Activated naive CD8-positive, alpha-beta T cell (primary cell): ENCODE measurements around the gene FRMPD4.

Source experiments
- H3K27ac Mint-ChIP-seq: one replicate; pipeline ENCODE4 v1.8.0; 2021; ENCODE audit warnings: mixed read lengths
- H3K27me3 Mint-ChIP-seq: one replicate; pipeline ENCODE4 v1.8.0; 2021; ENCODE audit warnings: mixed read lengths
- H3K36me3 Mint-ChIP-seq: one replicate; pipeline ENCODE4 v1.8.0; 2021; ENCODE audit warnings: mixed read lengths
- H3K4me1 Mint-ChIP-seq: one replicate; pipeline ENCODE4 v1.8.0; 2021; ENCODE audit warnings: low read depth, mixed read lengths
- H3K4me3 Mint-ChIP-seq: one replicate; pipeline ENCODE4 v1.8.0; 2021; ENCODE audit warnings: mild to moderate bottlenecking, mixed read lengths
- H3K9me3 Mint-ChIP-seq: one replicate; pipeline ENCODE4 v1.8.0; 2021; ENCODE audit warnings: low read depth, mixed read lengths

Gene FRMPD4

GRCh38 chrX:12401252-12401651 lies 263.0 kb downstream of the FRMPD4 start:
- no peak overlapping the region for H3K27ac Mint-ChIP-seq
- H3K27me3 Mint-ChIP-seq, result no peaks in the 10 kb centered on the region
- no peaks in the 10 kb centered on the region for H3K9me3 Mint-ChIP-seq
- H3K36me3 Mint-ChIP-seq, result no peaks in the 10 kb centered on the region
- no peaks in the 10 kb centered on the region for H3K4me1 Mint-ChIP-seq
- no peak overlapping the region for H3K4me3 Mint-ChIP-seq

DNA sequence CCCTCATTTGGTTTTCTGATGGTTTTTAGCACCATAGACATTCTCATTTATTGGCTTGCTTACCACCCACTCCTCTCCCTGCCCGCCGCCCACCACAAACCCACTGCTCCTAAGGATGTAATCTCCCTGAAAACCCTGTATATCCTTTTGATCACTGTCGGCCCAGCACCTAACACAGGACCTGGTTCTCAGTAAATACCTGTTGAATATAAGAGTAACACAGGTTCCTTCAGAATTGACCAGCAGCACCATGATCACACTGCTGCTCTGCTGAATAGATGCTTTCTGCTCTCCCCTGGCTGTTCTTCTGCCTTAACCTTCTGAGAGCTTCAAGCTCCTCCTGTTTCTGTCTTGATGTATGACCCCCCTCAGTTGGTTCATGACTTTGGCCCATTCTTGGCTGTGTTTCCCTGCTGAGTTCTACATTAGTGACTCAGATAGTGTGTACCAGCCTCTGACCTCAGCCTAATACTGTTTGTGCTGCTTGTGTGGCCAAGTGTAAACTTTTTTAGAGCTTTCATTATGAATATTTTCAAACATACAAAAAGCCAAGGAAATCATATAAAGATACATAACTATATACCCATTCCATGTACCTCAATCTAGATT lies 265.3 kb downstream of the FRMPD4 start:
- Mint-ChIP-seq H3K36me3 (no peaks in the 10 kb centered on the region), H3K4me3 (no peak overlapping the region), H3K9me3 (no peaks in the 10 kb centered on the region), H3K4me1 (no peaks in the 10 kb centered on the region), H3K27me3 (no peaks in the 10 kb centered on the region), H3K27ac (no peak overlapping the region)

GRCh38 chrX:12405306-12405705 lies 267.0 kb downstream of the FRMPD4 start:
- Mint-ChIP-seq H3K9me3 (no peaks in the 10 kb centered on the region), H3K4me3 (no peak overlapping the region), H3K36me3 (no peaks in the 10 kb centered on the region), H3K27me3 (no peaks in the 10 kb centered on the region), H3K4me1 (no peaks in the 10 kb centered on the region), H3K27ac (no peak overlapping the region)

DNA sequence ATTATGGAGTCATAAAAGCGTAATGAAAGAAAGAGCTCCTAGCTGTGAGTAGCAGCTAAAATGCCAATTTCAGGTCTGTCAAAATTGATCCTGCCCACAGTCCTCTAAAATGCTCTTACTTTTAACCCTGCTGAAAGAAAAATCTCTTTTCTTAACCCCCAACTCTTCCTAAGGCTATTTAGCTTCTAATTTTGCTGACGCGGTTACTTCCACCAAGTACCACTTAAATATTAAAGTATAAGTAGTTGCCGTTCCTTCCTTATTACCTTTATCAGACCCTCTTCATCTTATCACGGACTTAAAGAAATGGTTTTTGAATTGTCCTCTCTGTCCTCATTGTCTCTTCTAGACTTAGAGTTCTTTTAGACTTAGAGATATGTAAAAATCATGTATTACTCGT lies 272.2 kb downstream of the FRMPD4 start:
- Mint-ChIP-seq H3K27ac (no peak overlapping the region), H3K4me3 (no peak overlapping the region), H3K36me3 (no peaks in the 10 kb centered on the region), H3K4me1 (no peaks in the 10 kb centered on the region), H3K9me3 (no peaks in the 10 kb centered on the region), H3K27me3 (no peaks in the 10 kb centered on the region)

DNA sequence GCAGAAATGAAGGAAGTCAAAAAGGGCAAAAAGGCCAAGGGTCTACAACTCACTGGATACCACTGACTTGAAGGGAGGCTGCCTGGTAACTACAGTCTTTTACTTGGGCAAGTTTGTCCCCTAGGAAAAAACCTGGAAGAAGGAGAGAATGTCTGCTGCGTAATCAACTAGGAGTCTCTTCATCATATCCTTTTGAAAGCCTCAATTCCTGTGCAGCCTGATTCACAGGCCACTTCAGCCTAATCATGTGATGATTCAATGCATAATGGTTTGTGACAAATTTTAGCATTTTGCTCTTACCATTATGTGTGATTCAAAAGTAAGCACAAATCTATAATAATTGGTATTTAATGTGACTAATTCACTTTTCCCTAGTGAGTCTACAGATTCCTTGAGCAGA lies 273.6 kb downstream of the FRMPD4 start:
- Mint-ChIP-seq H3K27me3 (no peaks in the 10 kb centered on the region), H3K4me1 (no peaks in the 10 kb centered on the region), H3K9me3 (no peaks in the 10 kb centered on the region), H3K36me3 (no peaks in the 10 kb centered on the region), H3K27ac (no peak overlapping the region), H3K4me3 (no peak overlapping the region)

- no peaks in the 10 kb centered on the region for H3K9me3 Mint-ChIP-seq
- H3K27ac Mint-ChIP-seq, result no peak overlapping the region
- no peaks in the 10 kb centered on the region for H3K27me3 Mint-ChIP-seq
- H3K4me3 Mint-ChIP-seq, result no peak overlapping the region
- H3K4me1 Mint-ChIP-seq, result no peaks in the 10 kb centered on the region
- H3K36me3 Mint-ChIP-seq, result no peaks in the 10 kb centered on the region
Observed at GRCh38 chrX:12412561-12412960, 274.3 kb downstream of the FRMPD4 start.

GRCh38 chrX:12419591-12419990 lies 281.3 kb downstream of the FRMPD4 start:
- H3K9me3 Mint-ChIP-seq, result no peaks in the 10 kb centered on the region
- H3K36me3 Mint-ChIP-seq, result no peaks in the 10 kb centered on the region
- H3K27me3 Mint-ChIP-seq, result no peaks in the 10 kb centered on the region
- no peak overlapping the region for H3K4me3 Mint-ChIP-seq
- H3K27ac Mint-ChIP-seq, result no peak overlapping the region
- no peaks in the 10 kb centered on the region for H3K4me1 Mint-ChIP-seq

- Mint-ChIP-seq H3K27ac (no peak overlapping the region), H3K36me3 (no peaks in the 10 kb centered on the region), H3K9me3 (no peaks in the 10 kb centered on the region), H3K4me1 (no peaks in the 10 kb centered on the region), H3K4me3 (no peak overlapping the region), H3K27me3 (no peaks in the 10 kb centered on the region)
Observed at GRCh38 chrX:12421918-12422317, 283.6 kb downstream of the FRMPD4 start.

DNA sequence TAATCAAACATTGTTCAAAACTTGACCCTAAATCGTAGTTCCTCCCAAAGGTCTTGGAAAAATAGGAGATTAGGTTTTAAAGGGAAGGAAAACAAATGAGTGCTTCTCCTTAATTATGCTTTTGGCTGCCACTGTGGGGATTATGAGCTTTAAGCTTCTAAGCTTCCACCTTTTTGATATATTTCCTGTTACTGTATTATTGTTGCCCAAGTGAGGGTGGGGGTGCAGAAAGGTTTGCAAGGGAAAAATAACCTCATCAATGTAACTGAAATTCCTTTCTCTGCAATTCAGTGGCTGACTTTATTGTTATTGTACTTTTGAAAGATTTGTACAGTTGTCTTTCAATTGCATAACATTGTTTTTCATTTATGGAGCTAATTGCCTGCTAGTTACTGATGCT lies 285.1 kb downstream of the FRMPD4 start:
- H3K36me3 Mint-ChIP-seq, result no peaks in the 10 kb centered on the region
- H3K27ac Mint-ChIP-seq, result no peak overlapping the region
- no peaks in the 10 kb centered on the region for H3K9me3 Mint-ChIP-seq
- H3K27me3 Mint-ChIP-seq, result no peaks in the 10 kb centered on the region
- H3K4me3 Mint-ChIP-seq, result no peak overlapping the region
- no peaks in the 10 kb centered on the region for H3K4me1 Mint-ChIP-seq

DNA sequence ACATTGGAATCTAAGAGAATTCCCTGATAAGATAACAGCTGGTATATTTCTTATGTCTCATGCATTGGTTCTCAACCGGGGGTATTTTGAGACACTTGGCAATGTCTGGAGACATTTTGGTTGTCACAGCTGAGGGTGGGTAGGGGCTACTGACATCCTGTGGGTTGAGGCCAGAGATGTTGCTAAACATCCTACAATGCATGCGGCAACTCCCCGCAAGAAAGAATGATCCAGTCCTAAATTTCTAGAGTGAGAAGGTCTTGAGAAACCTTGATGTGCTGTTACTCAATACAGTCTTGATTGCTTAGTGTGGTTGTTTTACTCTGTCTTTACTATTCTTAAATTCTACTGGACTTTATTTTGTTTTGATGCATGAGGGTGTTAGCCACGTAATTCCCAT lies 287.2 kb downstream of the FRMPD4 start:
- Mint-ChIP-seq H3K27me3 (no peaks in the 10 kb centered on the region), H3K9me3 (no peaks in the 10 kb centered on the region), H3K27ac (no peak overlapping the region), H3K36me3 (no peaks in the 10 kb centered on the region), H3K4me1 (no peaks in the 10 kb centered on the region), H3K4me3 (no peak overlapping the region)

DNA sequence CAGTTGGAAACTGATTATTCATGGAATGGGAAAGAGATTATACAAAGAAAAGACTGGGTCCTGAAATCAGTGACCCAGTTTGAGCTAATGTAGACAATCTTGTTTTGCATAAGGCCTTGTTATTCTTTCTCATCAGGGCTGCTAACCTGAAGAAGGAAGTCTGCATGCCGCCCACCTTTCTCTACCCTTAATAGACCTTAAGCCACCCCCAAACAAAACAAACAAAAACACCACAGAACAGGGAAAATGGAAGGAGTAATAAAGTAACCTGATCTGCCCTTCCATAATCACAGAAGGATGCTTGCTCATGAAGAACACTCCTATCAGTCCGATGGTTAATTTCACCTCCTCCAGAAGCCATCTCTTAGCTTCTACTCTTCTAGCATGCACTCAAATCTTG lies 288.1 kb downstream of the FRMPD4 start:
- no peaks in the 10 kb centered on the region for H3K27me3 Mint-ChIP-seq
- H3K27ac Mint-ChIP-seq, result no peak overlapping the region
- no peaks in the 10 kb centered on the region for H3K9me3 Mint-ChIP-seq
- H3K4me3 Mint-ChIP-seq, result no peak overlapping the region
- H3K4me1 Mint-ChIP-seq, result no peaks in the 10 kb centered on the region
- H3K36me3 Mint-ChIP-seq, result no peaks in the 10 kb centered on the region

DNA sequence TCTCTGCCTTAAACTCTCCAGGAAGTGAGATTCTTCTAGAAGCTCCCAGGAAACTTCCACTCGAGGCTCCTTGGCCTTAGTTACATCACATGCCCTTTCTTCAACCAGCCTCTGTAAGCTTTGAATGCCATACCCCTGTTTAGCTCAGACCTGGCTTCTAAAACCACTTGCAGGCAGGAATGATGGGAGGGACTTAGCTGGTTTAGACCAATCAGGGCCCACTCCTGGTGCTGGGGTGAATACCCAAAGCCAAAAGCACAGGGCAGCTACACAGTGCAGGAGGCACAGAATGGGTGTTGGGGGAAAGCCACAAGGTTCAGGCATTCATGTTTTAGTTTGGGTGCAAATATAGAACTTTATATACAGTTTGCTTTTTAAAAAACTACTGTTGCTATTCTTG lies 296.2 kb downstream of the FRMPD4 start:
- Mint-ChIP-seq H3K4me1 (no peaks in the 10 kb centered on the region), H3K36me3 (no peaks in the 10 kb centered on the region), H3K27me3 (no peaks in the 10 kb centered on the region), H3K9me3 (no peaks in the 10 kb centered on the region), H3K4me3 (no peak overlapping the region), H3K27ac (no peak overlapping the region)

GRCh38 chrX:12439416-12439815 lies 301.1 kb downstream of the FRMPD4 start:
- H3K9me3 Mint-ChIP-seq, result no peaks in the 10 kb centered on the region
- H3K27ac Mint-ChIP-seq, result no peak overlapping the region
- no peaks in the 10 kb centered on the region for H3K36me3 Mint-ChIP-seq
- no peak overlapping the region for H3K4me3 Mint-ChIP-seq
- peaks cover 1% of the 10 kb centered on the region for H3K27me3 Mint-ChIP-seq
- no peaks in the 10 kb centered on the region for H3K4me1 Mint-ChIP-seq

GRCh38 chrX:12440246-12440645 lies 302.0 kb downstream of the FRMPD4 start:
- H3K27ac Mint-ChIP-seq, result no peak overlapping the region
- H3K4me1 Mint-ChIP-seq, result no peaks in the 10 kb centered on the region
- peaks cover 1% of the 10 kb centered on the region for H3K27me3 Mint-ChIP-seq
- H3K9me3 Mint-ChIP-seq, result no peaks in the 10 kb centered on the region
- H3K36me3 Mint-ChIP-seq, result no peaks in the 10 kb centered on the region
- H3K4me3 Mint-ChIP-seq, result no peak overlapping the region

DNA sequence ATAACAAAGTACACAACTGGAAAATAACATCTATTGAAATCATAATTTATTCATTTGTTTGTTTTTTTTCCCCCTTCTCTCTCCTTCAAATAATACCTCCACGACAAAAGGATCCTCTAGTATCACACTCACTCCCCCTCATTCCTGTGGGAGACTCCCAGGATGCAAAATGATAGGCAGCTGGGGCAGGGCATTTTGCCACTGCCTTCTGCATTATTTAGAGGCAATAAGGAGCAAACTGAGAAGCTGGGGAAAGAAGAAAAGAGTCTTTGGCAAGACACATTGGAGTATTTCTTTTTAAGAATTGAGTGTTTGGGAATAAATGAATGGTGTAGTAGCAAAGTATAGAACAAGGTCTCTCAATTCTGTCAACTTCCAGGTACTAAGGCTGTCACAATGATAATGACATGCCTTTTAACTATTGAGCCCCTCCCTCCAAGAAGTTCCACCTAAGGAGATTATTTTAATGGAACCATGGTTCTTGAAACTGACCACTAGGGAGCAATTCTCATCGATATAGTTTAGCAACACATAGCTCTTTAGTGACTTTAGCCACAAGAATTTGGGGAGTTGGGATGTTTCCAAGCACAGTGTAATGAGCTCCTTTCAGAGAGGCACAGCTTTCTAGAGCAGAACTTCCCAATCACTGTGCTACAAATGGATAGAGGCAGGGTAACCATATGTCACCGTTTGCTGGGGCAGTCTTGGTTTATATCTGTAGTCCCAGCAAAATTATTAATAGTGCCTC lies 303.3 kb downstream of the FRMPD4 start:
- no peaks in the 10 kb centered on the region for H3K9me3 Mint-ChIP-seq
- H3K36me3 Mint-ChIP-seq, result no peaks in the 10 kb centered on the region

DNA sequence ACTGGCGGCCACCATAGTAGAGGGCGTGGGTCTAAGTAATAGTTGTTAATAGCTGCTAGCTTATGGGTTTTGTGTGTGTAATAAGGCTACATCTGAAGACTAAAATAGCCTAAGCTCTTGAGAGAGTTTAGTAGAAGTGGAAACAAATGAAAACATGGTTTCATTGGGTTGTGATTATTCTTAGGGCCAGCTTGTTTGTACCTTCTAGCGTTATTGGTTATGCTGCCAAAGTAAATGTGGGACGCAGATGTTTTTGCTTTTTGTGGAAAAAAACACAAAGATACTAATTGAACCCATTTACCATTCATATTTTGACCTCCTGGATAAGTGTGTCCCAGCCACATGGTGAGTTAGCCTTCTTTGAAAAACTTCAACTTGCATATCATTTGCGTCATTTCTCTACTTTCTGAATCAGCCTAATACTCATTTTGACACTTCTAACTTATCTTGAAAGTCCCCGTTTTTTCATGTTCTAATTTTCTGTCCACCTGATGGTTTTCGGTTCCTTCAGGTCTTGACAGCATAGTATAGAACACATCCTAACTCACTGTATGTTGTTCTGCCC lies 305.3 kb downstream of the FRMPD4 start:
- peaks cover 1% of the 10 kb centered on the region for H3K27me3 Mint-ChIP-seq
- no peaks in the 10 kb centered on the region for H3K36me3 Mint-ChIP-seq
- H3K4me3 Mint-ChIP-seq, result no peak overlapping the region
- H3K27ac Mint-ChIP-seq, result no peak overlapping the region
- no peaks in the 10 kb centered on the region for H3K9me3 Mint-ChIP-seq
- no peaks in the 10 kb centered on the region for H3K4me1 Mint-ChIP-seq

More for the DNA sequence above, 303.3 kb downstream of the FRMPD4 start:
- H3K4me1 Mint-ChIP-seq, result no peaks in the 10 kb centered on the region
- H3K27ac Mint-ChIP-seq, result no peak overlapping the region
- peaks cover 1% of the 10 kb centered on the region for H3K27me3 Mint-ChIP-seq
- no peak overlapping the region for H3K4me3 Mint-ChIP-seq
